GM21737 (cell line): Measurements from ENCODE around the gene ATOH8.

Source experiments
- ATAC-seq: cut with Tn5 transposase; IDR thresholded peaks from one replicate; pipeline ENCODE4 v1.9.1; 2021; ENCODE audit warnings: mild to moderate bottlenecking, moderate library complexity; ENCODE audit not compliant: unreplicated experiment

The ATOH8 gene

GRCh38 chr2:85735691-85736090 is 18.1 kb upstream of the ATOH8 start:
- no peak for ATAC-seq

- no peak for ATAC-seq
Observed at GRCh38 chr2:85736456-85737355, 17.1 kb upstream of the ATOH8 start.

DNA sequence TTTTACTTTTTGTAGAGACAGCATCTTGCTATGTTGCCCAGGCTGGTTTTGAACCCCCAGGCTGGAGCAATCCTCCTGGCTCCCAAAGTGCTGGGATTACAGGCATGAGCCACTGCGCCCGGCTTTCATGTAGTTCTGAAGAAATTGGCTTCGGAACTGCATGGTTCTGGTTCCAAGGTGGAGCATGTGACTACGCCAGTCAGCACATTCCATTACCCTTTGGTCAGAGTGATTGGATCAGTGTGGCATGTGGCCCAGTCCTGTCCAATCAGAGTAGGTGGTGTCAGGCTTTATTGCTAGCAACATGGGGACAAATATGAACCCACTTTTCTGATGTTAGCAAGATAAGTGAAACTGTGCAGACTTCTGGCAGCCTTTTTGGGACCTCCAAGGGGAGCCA is 16.3 kb upstream of the ATOH8 start:
- no peak for ATAC-seq

DNA sequence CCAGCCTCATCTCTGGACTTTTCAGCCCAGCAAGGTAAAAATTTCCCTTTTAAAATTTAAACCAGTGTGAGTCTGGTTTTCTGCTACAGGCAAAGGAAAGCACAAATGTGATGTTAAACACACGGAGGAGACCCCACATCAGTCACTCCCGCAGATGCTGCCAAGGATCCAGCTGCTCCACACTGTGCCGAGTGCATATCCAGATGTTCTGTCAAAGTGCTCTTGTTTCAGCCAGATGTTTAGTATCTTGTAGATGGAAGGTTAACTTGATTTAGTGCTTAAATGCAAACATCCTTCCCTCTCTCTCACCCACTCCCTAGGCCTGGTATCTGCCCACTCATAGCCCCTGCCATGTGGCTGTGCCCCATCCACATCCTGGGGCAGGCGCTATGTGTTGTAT is 15.8 kb upstream of the ATOH8 start:
- no peak for ATAC-seq

GRCh38 chr2:85740193-85740592 is 13.6 kb upstream of the ATOH8 start:
- no peak for ATAC-seq

- ATAC-seq: no peak
Observed at GRCh38 chr2:85741211-85741832, 12.5 kb upstream of the ATOH8 start.

GRCh38 chr2:85741833-85742455 is 11.8 kb upstream of the ATOH8 start:
- no peak for ATAC-seq

DNA sequence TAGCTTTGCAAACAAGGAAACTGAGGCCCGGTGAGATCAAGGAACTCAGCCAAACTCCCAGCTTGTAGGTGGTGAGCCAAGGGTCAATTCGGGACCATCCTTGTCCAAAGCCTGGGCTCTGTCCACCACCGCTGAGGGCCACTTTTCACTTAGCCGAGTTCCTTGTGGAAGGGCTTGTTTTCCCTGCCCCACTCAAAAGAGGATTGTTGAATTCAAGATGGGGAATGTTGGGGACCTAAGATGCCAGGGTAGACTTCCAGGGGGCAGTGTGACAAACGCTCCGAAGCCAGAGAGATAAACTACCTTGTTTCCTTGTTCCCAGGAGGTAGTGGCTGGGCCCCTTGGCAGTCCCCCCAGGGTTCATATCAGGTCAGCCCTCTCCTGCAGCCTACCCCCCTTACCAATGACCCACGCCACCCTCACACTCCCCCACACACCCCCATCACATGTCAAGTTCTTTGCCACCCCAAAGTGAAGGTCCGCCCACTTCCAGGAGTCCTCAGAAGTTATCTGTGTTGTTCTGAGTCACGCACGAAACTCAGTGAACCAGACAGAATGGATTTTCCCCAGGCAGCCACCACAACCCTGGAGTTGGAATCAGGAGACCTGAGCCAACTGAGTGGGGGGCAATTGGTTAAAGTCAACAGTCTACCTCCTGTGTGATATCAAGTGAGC is 10.3 kb upstream of the ATOH8 start:
- ATAC-seq: no peak

DNA sequence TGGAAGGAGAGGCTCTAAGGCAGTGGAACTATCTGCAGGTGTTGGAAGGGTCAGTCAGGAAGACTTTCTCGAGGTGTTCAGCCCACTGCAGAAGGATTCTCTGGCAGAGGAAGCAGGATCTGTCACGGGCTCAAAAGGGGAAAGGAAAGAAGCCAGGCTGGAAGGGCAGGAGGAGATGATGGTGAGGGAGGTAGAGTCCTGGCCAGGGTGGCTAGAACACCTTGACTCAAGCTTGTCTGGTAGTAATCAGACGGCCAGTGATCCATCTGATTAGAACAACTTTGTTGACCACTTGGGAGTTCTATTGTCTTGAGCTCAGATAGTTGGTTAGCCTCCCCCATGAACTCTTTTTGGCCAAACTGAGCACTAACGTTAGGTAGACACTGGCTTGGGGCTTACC is 9.7 kb upstream of the ATOH8 start:
- ATAC-seq: no peak

DNA sequence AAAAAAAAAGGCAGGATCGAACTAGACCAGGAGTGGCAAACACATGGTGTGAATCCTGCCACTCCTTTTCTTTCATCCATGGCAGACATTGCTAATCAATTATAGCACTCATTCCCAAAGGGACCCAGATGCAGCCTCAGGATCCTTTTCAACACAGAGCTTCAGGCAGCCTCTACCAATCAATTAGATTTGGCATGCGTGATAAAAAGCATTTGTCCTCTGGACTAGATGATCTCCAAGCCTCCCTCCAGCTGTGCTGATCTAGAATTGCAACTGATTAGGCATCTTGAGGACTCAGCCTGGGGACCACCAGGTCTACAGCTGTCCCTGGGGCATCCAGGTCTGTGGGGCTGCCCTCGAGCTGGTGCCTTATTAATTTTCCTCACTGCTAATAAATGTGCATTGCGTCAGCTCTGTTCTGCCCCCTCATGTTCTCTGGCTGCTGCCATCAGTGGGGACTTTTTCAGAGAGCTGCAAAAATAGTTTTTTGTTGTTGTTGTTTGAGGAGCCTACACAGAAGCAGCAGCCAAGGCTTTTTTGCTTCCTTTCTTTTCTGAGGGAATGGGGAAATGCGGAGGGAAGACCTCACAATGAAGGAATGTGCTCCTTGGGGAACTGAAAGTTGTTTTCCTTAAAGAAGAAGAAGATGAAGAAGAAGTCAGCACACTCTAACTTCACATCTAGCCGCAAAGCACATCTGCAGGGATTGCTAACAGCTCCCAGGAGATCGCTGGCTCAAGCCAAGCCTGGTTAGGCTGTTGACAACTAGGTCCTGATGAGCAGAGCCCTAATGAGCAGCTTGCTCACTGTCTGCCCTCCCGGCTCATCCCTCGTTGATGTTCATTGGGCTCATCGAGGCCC is 8.8 kb upstream of the ATOH8 start:
- no peak for ATAC-seq

DNA sequence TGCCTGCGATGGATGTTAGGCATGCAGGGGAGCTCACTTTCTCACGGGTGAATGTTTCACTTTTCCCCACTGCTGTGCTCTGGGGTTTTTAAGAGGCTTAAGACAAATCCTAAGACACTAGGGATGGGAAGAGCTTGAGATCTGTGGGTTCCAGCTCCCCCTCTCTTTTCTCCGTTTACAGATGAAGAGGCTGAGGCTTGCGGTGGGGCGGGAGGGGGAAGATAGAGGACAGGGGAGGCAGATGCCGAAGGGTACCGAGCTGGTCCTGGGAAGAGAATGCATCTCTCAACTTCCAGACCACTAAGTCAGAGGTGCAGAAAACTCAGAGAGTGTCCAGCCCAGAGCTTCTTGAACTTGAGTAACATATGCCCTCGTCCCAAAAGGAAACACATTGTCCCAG is 8.2 kb upstream of the ATOH8 start:
- no peak for ATAC-seq

DNA sequence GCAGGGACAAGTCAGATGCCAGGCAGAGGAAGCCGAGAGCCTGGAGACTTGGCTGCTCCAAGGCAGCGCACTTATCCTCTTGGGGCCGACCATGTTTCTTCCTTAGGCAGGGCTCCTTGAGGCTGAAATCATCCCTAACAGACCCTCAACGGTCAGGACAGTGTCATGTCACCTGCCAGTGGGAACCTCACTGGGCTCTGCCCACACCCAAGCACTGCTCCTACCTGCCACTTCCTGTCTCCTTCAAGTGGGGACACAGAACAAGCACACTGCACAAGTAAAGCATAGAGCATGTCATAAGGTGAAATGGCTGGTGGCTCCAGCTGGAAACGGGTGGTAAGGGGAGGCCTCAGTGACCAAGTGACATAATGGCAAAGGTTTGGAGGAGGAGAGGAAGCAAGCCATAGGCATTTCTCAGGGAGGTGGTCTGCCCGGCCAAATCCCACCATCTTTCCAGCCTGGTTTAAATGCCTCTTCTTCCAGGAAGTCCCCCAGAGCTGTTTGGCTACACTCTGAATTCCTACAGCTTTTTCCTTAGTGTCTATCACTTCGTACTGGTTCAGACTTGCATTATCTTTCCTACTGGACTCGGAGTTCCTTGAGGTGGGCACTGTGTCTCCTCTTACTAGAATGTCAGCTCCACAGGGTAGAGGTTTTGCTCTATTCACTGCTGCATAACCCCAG is 7.3 kb upstream of the ATOH8 start:
- no peak for ATAC-seq

GRCh38 chr2:85747441-85747840 is 6.3 kb upstream of the ATOH8 start:
- no peak for ATAC-seq

- ATAC-seq: no peak
Observed at GRCh38 chr2:85748039-85748734, 5.6 kb upstream of the ATOH8 start.

- no peak for ATAC-seq
Observed at GRCh38 chr2:85748985-85749875, 4.6 kb upstream of the ATOH8 start.

- ATAC-seq: no peak
Observed at GRCh38 chr2:85750587-85751575, 2.9 kb upstream of the ATOH8 start.

DNA sequence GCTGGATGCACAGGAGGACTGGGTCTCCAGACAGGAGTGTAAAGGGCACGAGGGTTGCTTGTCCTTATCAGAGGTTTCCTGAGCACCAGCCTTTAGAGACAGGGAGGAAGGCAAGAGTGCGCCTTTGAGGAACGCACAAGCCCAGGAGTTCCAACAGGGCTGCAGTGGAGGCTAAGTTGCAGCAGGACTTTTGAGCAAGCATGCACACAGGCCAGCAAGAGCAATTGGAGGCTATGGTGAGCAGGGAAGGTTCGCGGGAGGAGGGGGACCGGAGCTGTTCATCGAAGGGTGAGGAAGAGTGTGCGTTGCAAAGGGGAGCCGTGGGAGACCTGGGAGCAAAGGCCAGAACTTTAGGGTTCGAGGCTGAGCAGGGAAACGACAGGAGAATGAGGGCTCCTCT is 2.2 kb upstream of the ATOH8 start:
- no peak for ATAC-seq
